HG02970 (cell line): ENCODE results near the gene ADAMTS14.

Experiments used
- ATAC-seq: cut with Tn5 transposase; IDR thresholded peaks from one replicate; pipeline ENCODE4 v1.9.1; 2021; ENCODE audit warnings: mild to moderate bottlenecking, moderate library complexity, moderate number of reproducible peaks; ENCODE audit not compliant: unreplicated experiment, low FRiP score

Gene ADAMTS14

GRCh38 chr10:70726909-70727495 is 54.7 kb downstream of the ADAMTS14 start:
- no peak for ATAC-seq

GRCh38 chr10:70728328-70728727 is 56.0 kb downstream of the ADAMTS14 start:
- no peak for ATAC-seq

GRCh38 chr10:70729763-70730357 is 57.6 kb downstream of the ADAMTS14 start:
- ATAC-seq, result no peak

- ATAC-seq, result no peak
These were observed 58.6 kb downstream of the ADAMTS14 start for GRCh38 chr10:70730955-70731354.

GRCh38 chr10:70732569-70732968 is 60.3 kb downstream of the ADAMTS14 start:
- no peak for ATAC-seq

GRCh38 chr10:70733051-70733450 is 60.7 kb downstream of the ADAMTS14 start:
- no peak for ATAC-seq

GRCh38 chr10:70735161-70735560 is 62.9 kb downstream of the ADAMTS14 start:
- ATAC-seq, result no peak

GRCh38 chr10:70736525-70736924 is 64.2 kb downstream of the ADAMTS14 start:
- ATAC-seq, result no peak

GRCh38 chr10:70737250-70737649 is 64.9 kb downstream of the ADAMTS14 start:
- no peak for ATAC-seq

GRCh38 chr10:70738006-70738760 is 65.9 kb downstream of the ADAMTS14 start:
- ATAC-seq, result no peak

- no peak for ATAC-seq
These were observed 66.4 kb downstream of the ADAMTS14 start for GRCh38 chr10:70738761-70739121.

GRCh38 chr10:70740406-70741288 is 68.3 kb downstream of the ADAMTS14 start:
- ATAC-seq, result no peak

- ATAC-seq, result no peak
These were observed 70.5 kb downstream of the ADAMTS14 start for GRCh38 chr10:70742537-70743429.

GRCh38 chr10:70743430-70743788 is 71.1 kb downstream of the ADAMTS14 start:
- ATAC-seq, result no peak

- no peak for ATAC-seq
These were observed 71.6 kb downstream of the ADAMTS14 start for GRCh38 chr10:70743879-70744278.

- ATAC-seq, result no peak
These were observed 72.4 kb downstream of the ADAMTS14 start for GRCh38 chr10:70744617-70745143.

- ATAC-seq, result no peak
These were observed 73.2 kb downstream of the ADAMTS14 start for GRCh38 chr10:70745555-70745954.

GRCh38 chr10:70747192-70747965 is 75.1 kb downstream of the ADAMTS14 start:
- no peak for ATAC-seq

GRCh38 chr10:70748305-70748704 is 76.0 kb downstream of the ADAMTS14 start:
- no peak for ATAC-seq
